Fibroblast of peridontal ligament (primary cell): ENCODE data around the gene ZDHHC1.

Experiments used
- DNase-seq: peaks from one replicate; pipeline ENCODE4 v3.0.0-alpha.2; 2010; ENCODE audit errors: extremely low read depth

Gene ZDHHC1, protein sequence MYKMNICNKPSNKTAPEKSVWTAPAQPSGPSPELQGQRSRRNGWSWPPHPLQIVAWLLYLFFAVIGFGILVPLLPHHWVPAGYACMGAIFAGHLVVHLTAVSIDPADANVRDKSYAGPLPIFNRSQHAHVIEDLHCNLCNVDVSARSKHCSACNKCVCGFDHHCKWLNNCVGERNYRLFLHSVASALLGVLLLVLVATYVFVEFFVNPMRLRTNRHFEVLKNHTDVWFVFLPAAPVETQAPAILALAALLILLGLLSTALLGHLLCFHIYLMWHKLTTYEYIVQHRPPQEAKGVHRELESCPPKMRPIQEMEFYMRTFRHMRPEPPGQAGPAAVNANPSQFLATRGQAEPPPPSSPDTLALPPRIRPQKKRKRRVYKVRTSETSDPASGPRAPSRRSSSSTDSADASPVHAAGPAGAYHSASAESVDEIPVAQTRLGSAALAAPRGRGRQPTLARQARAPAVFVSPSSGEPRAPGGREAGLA

DNA sequence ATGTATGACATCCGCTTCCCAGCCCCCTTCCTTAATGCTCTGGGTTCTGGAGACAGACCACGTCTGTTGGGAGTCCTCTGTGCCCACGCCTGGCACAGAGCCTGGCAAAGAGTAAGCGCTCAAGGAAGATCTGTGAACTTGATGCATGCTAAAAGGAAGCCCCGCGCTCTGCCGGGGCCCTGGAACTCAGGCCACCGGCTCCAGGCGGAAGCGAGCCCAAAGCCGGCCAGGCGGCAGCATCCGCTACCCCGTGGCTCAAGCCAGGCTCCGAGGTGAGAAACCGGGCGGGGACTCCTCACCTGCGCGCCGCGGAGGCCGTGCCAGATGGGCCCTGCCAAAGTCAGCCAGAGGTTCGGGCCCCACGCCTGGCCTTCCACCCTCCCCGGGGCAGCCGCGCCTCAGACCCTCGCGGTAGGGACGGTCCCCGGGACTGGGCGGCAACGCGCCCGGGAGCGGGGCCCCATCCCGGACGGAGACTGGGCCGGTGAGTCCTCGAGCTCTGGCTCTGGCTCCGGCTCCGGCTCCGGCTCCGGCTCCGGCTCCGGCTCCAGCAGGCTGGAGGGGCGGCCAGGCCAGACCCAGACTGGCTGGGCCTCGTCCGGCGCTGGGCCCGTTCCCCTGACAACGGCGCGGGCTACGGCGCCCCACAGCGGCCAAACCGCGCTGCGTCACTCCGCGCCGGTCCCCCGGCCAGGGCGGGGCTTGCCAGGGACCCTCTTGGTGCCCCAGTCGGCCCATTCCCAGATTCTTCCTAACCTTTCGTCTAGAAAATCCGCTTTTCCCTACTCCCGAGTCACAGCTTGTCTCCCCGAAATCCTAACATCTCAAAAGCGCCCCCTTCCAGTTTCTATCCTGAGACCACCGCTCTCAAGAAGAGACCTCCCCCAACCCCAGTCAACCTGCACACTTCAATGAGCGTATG, at the start of gene ZDHHC1:
TSS of gene ZDHHC1 (minus strand) at position 606 of the 922 bp plus-strand sequence. CDS start 8,702 bp downstream, outside the sequence.
- DNase-seq, result peak; percentile 54

DNA sequence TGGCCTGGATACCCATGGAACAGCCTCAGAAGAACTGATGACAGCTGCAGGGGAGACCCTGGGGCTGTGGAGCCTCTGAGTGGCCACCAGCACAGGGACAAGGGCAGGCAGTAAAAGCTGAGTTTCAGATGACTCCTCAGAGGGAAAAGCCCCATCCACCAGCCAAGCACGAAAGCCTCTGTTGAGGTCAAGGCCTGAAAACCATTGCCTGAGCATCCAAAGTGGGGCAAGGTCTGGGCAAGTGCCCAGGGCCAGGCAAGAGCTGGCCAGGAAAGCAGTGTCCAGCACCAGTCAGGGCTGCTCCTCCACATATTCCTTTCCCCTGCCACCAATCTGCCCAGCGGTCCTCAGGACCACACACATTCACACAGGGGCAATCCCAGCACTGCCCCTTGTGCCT, 48.3 kb upstream of the ZDHHC1 start:
- no peak for DNase-seq

DNA sequence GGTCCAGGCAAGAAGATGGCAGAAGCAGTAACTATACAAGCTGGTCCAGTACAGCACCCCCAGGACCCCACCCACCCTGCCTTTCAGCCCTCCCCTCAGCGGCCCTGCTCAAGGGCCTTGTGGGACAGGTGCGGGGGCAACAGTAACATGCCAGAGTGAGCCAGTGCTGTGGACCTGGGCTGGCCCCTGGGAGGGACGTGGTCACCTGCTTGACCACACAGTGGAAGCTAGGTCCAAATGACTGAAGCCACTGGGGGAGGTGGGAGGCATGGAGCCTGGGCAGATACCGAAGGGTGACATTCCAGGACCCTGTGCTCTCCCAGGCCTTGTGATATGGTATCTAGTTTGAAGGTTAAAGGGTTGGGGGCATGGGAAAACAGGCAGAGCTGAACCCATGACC, 47.4 kb upstream of the ZDHHC1 start:
- DNase-seq, result no peak

DNA sequence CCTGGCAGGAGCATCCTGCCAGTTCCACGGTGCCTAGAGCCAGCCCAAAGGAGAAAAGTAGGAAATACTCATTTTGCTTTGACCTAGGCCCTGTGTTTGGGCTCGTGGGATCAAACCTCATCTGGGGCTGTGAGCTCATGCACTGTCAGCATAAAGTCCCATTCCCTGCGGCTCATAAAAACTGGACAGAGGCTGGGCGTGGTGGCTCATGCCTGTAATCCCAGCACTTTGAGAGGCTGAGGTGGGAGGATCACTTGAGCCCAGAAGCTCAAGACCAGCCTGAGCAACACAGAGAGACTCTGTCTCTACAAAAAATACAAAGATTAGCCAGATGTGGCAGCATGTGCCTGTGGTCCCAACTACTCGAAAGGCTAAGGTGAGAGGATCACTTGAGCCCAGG, 46.8 kb upstream of the ZDHHC1 start:
- no peak for DNase-seq

DNA sequence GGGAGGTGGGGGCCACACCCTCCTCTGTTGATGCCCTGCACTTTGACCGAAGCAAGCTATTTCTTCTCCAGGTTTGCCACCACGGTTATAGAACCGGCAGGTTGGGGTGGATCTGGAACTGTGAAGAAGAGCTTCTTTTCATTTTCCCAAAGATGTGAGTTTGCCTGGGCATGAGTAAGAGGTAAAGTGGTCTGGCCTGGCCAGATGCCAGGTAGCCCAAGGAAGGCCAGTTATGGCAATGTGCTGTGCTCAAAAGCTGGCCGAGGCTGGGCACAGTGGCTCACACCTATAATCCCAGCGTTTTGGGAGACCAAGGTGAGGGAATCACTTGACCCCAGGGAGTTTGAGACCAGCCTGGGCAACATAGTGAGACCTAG, 46.0 kb upstream of the ZDHHC1 start:
- no peak for DNase-seq

DNA sequence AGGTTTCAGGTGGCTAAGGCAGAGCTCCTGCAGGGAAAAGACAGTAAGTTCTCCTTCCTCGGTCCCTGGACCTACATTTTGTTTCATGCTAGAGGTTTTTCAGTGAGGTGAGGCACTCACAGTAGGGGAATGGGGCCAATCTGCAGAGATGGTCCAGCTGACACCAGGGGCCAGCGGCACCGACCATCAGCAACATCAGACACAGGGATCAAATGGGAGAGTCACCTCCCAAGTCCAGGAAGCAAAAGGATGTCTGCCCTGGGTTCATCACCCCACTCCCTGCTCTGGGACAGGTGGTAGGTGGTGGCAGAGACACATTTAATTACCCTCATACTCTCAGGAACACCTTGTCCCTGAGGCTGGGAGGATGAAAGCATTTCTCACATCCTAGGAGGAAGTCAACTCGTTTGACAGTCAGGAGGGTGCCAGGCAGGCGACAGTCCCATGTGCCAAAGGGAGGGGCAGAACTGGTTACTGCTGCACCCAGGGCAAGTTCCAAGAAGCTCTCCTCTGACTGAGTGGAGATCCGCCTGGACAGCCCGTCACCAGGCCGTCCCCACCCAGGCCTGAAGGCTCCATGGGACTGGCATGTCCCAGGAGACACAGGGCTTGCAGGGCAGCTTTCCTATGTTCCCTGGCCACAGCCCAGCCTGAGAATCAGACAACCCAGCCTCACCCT, 45.5 kb upstream of the ZDHHC1 start:
- DNase-seq, result no peak

DNA sequence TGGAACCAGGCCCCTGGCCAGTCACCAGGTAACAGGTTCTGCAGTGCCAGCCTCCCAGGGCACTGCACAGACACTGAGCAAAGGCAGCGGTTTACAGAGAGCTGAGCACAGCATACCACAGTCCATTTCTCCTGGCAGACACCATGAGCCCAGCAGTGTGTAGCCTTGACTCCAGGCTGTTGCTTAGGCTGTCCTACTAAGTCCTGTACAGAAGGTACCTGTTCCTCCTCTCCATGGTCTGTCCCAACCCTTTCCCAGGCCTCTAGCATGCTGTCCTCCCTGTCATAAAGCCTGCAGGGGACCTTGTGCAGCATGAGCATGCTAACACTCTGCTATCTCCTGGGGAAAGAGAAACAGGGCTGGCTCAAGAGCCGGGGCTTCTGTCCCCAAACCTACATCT, 44.7 kb upstream of the ZDHHC1 start:
- no peak for DNase-seq

DNA sequence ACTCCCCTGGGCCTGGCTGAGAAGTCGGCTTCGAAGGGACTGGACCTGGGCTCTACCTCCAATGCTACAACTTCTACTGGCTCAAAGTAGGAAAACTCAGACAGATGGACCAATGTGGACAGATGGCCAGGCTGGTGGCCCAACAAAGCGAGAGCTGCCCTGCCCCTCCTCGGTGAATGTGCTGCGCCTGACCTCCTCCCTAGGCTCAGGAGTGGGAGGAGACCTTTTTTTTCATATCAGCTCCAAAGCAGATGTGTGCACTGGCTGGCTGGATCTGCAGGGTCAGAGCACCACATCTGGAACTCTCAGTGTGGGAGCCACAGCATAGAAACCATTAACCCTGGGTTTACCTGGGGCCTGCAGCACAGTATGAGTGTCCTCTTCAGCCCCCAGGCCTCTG, 43.9 kb upstream of the ZDHHC1 start:
- no peak for DNase-seq

DNA sequence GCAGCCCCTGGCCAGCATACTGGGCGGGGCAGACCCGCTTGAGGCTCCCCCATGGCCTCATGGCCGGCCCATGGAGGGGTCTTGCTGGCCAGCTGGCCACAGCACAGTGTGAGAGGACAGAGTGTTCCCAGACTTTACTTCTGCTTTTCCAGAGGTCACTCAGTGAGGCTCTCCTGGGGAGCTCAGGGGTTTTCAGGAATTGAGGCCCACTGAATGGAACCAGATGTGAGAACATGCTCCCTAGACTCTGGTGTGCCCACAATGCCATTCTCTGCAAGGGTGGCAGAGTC, 43.5 kb upstream of the ZDHHC1 start:
- no peak for DNase-seq

DNA sequence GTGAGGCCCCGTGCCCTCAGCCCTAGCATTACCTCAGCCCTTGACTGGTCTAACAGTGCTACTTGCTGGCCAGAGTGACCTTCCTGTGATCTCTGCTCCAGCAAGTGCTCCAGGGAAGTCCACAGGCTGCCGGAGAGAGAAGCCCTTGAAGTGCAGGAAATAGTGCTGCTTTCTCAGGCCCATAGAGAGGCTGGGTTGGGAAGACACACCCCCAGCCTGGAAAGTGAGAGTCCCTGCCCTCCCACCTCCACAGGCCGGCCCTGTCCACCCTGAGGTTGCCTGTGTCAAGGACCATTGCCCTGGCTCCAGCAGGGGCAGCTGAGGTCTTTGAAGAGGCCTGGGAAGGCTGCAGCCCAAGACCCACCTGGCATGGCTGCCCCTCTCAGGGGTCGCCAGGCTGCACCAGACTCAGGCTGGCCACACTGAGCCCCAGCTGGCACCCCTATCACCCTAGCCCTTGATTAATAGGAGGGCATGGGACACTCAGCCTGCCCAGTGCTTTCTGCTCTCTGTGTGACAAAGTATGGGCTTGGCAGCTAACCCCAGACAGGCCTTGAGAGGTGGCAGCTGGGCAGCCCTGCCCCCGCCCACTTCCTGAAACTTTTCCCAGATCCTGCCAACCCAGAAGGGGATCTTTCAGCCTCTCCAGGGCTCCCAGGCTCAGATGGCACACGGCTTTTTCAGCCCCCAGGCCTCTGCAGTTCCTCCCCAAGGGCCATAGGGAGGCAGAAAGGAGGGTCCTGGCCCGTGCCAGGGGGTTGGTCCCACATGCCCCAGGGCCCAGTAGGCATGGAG, 43.0 kb upstream of the ZDHHC1 start:
- DNase-seq, result no peak

DNA sequence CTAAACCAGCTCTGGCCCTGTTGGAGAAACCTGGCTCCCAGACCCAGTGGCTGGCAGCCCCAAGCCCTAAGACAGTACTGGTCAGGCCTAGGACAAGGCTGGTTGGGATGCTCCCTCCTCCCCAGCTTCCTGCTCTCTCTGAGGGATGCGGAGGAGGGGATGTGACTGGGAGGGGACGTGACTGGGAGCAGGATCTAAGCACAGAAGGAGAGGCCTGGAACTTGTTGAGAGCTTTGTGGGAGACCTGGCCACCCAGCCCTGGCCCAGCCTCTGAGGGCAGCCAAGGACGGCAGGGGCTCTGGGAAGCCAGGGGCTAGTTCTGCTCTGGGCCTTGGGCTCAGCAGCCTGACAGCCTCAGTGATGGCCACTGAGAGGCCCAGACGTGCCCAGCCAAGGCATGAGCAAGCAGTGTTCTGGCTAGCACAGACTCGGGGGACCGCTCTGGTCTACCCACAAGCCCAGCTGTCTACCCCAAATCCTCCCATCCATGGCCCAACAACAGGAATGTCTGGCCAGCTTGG, 41.9 kb upstream of the ZDHHC1 start:
- DNase-seq, result peak; percentile 29

DNA sequence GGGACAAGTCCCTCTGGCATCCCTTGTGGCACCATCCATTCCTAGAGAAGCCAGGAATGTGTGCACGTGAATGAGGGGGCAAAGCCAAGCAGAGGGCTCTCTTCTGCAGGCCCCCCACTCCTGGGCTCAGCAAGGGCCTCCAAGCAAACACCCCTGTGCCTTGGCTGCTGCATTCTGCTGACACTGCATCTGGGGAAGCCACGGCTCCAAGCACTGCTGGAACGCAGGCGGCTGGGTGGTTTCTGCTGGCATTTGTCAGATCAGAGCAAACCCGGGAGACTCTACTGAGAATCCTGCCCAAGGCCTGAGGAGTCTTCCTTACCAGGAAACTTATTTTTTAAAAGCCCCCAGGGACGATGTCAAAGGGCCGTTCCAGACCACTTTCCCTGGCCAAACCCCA, 41.3 kb upstream of the ZDHHC1 start:
- DNase-seq, result no peak

DNA sequence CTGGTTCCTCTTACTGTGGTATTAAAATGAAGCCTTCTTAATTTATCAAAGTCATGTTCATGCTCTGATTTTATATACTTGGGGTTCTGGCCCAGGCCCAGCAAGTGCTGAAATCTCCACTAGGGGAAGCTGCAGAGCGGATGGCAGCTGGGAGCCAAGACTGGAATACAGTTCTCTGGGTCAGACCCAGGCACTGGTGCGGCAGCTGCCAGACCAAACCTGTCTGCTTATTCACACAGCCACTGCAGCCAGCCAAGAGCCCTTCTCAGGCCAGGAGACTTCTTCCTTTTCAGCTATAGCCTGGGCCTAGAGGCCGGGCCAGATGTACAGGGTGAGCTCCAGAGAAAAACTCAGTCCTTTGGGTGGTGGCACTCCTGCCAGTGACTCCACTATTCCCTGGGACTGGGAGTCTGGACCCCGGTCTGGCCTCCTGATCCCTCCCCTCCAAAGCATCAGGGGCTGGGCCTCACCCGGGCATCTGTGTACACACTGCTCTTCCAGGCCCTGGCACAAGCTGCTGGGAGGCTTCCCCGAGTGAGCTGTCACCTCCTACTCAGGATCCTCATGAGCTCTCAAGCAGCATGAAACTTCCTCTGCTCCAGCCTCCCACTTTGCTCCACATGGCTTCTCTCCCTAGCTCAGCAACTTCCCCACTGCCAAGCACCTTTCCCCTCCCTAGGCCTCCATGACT, 40.3 kb upstream of the ZDHHC1 start:
- DNase-seq, result peak; percentile 54

DNA sequence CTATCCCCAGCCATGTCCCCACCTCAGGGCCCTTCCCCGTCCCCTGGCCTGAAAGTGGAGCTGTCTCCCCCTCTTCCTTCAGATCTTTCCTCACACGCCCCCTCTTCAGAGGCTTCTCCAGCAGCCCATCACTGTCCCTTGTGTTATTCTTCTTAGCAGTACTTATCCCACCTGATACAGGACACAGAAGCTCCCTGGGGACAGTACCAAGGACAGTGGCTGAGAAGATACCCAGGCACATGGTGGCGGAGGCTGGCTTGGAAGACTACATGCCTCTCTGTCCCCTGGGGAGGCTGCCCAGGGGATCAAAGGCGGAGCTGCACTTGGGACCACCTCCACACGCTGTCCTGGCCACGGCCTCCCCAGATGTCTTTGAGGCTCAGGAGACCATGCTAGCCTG, 38.6 kb upstream of the ZDHHC1 start:
- no peak for DNase-seq

DNA sequence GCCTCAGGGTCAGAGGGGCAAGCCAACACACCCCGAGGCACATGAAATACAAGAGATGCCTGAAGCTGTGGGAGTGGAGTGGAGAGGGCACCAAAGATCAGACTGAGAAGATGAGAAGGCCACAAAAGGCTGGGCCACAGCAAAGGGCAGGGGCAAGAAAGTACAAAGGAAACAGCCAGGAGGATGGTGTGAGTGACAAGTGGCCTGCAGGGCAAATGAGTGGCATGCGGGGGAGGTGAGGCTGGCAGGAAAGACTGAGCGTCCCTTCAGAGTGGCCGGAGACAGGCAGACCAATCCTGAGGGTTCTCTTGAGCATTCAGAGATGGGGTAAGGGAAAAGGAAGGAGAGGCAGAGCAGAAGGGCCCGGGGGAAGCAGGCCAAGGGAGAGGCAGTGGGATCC, 37.8 kb upstream of the ZDHHC1 start:
- DNase-seq, result no peak

DNA sequence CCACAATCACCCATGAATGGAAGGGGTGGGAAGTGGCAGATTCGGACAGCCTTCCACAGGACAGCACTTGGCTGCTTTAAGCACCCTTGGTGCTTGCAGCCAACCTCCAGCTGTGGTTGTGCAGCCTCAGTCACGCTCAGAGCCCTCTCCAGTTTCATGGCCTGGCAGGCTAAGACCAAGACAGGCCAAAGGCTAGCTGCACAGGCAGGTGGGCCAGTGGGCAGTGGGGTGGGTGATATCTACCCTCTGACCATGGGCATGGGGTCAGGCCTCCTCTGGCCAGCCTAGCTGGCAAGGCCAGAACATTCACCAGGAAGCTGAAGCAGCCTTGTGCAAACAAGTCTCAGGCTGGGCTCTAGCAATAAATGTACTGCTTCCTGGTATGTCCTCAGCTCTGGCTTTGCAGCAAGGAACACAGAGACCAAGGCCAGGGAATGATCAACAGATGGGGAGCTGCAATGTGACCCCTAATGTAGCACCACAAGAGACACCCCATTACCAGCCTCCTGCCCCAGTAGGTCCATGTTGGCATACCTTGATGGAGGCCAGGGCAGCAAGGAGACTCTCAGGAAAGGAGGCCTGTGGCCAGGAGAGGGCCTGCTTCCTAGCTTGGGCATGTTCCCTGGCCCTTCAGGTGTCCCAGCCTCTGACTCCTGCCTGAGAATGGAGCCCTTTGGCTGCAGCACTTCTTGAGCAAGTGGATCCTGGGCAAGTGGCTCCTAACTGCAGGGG, 35.6 kb upstream of the ZDHHC1 start:
- DNase-seq, result no peak

DNA sequence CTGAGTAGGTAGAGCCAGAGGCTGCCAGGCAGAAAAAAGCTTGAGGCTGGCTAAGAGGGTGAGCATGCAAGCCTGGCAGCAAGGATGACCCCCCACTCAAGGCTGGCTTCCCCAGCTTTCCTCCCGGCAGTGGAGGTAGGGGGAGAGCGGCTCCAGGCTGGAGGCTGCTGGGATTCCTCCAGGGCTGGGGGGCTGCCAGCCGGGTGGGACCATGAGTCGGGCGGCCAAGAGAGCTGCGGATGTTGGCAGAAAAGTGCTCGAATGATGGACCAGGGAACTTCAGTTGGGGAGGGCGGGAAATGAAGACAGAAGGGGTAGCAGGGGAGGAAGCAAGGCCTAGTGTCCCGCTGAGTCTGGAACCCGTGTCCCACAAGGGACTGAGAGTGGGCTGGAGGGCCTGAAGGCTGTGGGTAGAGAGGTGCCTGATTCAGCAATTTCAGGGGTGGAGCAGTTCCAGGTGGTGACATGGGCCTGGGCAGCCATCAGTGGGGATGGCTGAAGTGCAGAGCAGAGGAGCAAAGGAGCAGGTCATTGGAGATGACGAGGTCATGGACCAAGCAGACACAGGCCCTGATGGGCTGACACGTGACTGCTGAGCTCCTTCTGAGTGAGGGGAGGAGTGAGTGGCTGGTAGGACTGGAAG, 34.9 kb upstream of the ZDHHC1 start:
- no peak for DNase-seq

DNA sequence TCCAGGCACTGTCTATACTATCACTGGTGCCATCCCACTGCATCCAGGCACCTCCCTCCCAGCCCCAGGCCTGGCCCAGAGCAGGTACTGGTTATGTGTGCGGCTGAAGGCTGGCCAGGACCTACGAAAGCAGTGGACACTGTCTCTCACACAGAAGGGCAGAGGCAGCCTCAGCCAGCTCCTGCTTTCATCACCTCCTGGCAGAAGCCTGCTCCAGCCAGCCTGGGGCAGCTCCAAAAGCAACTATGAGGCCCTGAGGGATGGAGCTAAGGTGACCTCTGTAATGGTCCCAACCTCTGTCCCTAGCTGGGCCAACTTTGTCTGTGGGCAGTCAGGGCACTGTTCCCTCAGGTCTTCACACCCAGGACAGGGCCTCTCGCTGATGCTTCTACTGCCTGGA, 33.5 kb upstream of the ZDHHC1 start:
- DNase-seq, result no peak

DNA sequence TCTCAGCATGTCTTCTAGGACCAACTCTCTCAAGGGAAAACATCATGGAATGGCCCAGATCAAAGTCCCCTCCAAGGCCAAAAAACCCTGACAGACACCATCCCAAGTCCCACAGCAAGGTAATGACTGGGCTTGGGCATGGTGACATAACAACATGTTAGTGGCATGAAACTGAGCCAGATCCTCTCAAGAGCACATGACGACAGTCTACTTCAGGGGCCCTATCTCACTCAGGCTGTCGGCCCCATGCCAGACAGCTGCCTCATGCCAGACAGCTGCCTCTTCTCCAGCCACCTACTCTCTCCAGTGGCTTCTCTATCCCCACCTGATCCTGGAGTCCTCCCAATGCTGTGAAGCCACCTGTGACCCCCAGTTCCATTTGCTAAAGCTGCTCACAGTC, 33.1 kb upstream of the ZDHHC1 start:
- no peak for DNase-seq

DNA sequence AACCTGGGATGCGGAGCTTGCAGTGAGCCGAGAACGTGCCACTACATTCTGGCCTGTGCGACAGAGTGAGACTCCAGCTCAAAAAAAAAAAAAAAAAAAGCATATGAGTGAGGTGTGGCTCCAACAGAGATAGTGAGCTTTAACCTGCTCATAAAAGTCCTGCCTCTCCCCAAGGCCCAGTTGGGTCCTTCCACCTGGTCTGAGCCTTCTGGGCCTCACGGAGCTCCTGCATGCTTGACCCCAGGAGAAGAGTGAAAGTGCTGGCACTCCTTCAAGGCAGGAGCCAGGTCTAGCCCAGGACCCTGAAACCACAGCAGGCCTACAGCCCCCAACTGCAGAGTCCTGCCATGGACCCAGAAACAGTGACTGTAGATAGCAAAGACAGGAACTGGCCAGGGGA, 32.3 kb upstream of the ZDHHC1 start:
- DNase-seq, result no peak
